ACHN (cell line): ENCODE data around the gene CRYL1.

Experiments used
- DNase-seq: peaks from one replicate; pipeline ENCODE4 v3.0.0-alpha.2; 2015
- in situ Hi-C: cut with HindIII; loops from 2 replicates; pipeline ENCODE4 v1.10.0; 2017; ENCODE audit warnings: low sequenced_read_pairs, low pct_ligation_motif_present, low pct_unique_long_range_greater_than_20kb

The CRYL1 gene

DNA sequence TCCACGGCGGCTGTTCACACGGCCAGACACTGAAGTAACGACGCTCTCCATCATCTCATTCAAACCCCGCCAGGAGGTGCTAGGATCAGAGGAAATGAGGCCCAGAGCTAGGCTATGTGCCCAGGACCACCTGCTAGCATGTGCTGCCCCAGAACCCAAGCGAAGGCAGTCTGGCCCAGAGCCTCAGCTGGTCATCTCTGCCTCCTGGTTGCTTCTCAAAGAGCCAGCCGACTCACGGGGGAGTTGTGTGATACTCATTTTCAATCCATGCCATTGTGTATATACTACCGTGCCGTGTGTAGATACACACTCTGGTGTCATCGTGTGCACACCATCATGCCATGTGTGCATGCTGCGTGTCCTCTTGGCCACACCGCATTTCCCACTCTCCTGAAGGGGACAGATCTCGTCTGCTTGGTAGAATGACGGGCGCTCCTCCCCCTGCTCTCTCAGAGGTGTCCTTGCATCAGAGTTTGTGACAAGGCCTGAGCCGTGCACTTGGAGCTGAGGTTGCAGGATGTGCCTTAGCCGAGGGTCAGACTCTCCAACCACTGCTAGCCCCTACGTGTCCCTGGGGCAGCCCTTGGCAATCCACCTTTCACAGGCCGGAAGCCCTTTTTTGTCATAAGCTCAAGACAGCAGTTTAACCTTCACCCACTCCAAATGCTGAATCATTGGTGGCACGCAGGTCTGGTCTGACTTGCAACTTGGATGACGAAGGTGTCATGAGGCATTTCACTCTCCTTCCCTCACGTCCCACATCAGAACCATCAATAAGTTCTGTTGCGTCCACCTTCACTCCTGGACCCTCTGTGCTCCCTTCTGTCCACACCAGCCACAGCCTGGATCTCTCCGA, 130.4 kb downstream of the CRYL1 start:
- in situ Hi-C loops: no loop called here
- no peak for DNase-seq

- in situ Hi-C loops: no loop called here
- no peak for DNase-seq
Observed at GRCh38 chr13:20394506-20394905, 131.2 kb downstream of the CRYL1 start.

DNA sequence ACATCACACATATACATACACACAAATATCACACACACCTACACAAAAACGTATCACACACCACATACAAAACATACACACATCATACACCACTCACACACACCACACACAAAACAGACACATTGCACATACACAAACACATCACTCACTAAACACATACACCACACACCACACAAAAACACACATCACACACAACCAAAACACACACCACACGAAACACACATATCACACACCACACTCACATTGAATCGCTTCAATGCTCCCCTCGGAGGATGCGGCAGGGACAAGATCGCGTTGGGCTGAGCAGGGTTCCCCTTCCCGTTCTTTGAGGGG, 131.5 kb downstream of the CRYL1 start:
- in situ Hi-C loops: no loop called here
- DNase-seq: no peak

- in situ Hi-C loops: no loop called here
- DNase-seq: no peak
Observed at GRCh38 chr13:20393273-20394168, 132.1 kb downstream of the CRYL1 start.

- DNase-seq: no peak
- in situ Hi-C loops: no loop called here
Observed at GRCh38 chr13:20392530-20392929, 133.1 kb downstream of the CRYL1 start.

DNA sequence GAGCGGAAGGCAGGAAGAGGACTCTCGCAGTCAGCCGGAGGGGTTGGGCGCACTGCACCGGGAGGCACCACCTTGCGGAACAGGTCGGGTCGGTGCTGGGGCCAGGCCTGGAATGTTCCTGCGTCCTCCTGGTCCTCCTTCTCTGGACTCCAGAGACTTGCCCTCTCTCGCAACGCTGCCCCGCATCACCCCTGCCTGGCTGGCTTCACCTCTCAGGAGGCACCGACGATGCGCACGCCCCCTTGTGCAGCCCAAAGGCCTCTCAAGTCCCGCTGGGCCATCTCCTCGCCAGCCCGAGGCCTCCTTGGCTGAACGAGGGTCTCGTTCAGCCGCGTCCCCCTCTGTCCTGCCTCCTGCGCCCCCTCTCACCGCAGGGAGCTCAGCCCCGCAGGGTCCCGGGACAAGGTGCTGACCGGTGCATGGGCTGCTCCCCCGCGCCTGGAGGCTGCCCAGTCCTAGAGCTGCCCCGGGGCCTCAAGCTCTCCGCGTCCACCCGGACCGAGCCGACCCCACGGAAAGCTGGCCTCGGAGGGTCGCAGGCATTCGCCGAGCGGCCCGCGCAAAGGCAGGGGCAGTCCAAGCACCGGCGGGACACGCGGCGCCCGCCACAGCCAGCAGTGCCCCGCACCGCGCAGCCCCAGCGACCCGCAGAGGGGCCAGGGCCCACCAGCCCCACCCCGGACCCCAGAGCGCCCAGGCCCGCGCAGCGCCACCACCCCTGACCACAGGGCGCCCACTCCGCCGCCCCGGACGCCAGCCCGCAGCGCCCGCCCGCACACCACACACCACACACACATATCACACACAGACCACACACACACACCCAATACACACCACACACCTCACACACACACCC, 133.8 kb downstream of the CRYL1 start:
- in situ Hi-C loops: no loop called here
- no peak for DNase-seq

DNA sequence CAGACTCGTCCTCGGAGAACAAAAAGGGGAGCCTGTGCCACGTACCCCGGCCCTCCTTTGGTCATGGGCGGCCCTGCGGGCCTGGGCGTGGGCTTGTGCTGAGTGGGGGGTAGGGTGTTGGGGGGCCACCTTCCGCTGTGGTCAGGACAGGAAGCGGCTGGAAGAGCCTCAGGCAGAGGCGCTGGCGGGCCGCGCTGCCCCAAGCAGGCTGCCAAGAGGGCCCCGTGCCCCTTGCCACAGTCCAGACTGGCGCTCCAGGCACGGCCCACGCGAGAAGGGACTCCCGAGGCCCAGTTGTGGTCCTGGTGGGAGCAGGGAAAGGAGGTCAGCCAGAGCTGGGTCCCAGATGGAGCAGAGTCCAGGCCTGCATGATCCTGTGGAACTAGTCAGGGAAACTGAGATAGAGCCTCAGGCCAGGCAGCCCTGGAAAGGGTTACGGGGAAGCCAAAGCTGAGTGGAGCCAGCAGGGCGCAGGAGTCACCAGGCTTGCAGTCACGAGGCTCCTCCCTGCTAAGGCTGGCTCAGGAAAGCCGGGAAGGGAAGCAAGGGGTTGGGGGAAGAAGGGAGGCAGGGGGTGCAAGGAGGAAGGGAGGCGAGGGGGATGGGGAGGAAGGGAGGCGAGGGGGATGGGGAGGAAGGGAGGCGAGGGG, 135.0 kb downstream of the CRYL1 start:
- no peak for DNase-seq
- in situ Hi-C loops: no loop called here

DNA sequence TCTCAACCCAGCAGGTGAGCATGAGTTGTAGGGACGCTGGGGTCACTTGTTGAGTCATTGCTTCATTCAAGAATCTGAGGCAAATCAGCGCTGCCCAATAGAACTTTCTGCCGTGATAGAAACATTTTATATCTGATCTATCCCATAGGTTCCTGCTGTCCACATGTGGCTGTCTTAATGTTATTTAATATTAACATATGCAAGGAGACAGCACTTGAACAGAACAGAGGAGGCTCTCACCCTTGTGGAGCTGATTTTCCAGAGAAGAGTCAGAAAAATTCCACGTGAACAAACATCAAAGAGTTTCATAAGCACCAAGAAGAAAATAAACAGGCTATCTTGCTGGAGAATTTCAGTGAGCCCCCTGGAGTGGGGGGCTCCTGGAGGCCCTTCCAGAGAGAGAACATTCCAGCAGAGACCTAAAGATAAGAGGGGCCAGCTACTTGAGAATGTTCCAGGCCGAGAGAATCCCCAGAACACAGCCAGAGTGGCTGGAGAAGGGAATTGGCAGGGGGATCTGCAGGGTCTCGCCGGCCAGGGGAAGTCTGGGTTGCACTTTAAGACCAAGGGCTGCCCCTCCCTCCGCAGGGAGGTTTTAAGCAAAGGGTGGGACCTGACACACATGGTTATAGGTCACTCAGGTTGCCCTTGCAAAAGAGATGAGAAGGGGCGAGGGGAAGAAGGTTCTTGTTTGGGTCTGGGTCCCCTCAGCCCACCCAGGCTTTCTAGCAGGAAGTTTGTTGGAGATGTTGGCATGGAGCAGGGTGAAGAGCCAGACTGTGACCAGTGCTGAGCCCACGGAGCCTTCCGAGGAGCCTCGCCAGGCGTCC, 135.7 kb downstream of the CRYL1 start:
- in situ Hi-C loops: no loop called here

GRCh38 chr13:20388184-20388583, 137.5 kb downstream of the CRYL1 start:
- no peak for DNase-seq
- in situ Hi-C loops: no loop called here

More for the DNA sequence above, 135.7 kb downstream of the CRYL1 start:
- no peak for DNase-seq

GRCh38 chr13:20387441-20387971, 138.2 kb downstream of the CRYL1 start:
- in situ Hi-C loops: no loop called here
- no peak for DNase-seq

DNA sequence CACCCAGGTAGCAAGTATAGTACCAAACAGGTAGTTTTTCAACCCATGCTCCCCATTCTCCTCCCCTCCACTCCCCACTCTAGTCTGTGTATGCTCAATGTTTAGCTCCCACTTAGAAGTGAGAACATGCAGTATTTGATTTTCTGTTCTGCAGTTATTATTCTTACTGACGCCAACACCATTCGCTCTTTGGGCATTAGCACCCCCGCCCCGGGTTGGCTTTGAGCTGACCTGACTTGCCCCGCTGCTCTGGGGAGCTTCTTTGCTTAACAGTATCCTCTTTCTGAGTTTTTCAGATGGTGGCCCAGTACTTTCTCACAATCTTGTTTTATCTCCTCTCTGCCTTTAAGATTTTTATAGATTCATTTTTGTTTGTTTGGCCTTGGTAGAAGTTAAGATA, 138.7 kb downstream of the CRYL1 start:
- no peak for DNase-seq

GRCh38 chr13:20383058-20383457, 142.6 kb downstream of the CRYL1 start:
- in situ Hi-C loops: no loop called here
- no peak for DNase-seq

More for the DNA sequence above, 138.7 kb downstream of the CRYL1 start:
- in situ Hi-C loops: no loop called here

DNA sequence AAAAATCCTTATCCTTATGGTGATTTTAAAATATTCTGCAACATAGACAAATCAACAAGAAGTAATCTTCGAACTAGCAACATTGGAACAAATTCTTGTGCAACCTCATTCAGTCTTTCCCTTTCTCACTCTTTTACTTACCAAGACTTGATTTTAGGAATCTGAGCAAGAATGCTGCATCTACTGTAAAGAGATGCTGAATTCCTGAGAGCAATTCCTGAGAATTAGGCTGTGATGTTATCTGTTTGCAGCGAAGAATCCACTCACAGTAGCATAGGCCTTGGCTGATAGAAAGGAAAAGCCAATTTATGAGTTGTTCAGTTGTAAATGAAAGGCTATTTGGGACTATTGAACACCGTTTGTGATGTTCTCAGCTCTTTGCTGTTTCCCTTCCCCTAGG, 144.3 kb downstream of the CRYL1 start:
- in situ Hi-C loops: no loop called here
- no peak for DNase-seq

DNA sequence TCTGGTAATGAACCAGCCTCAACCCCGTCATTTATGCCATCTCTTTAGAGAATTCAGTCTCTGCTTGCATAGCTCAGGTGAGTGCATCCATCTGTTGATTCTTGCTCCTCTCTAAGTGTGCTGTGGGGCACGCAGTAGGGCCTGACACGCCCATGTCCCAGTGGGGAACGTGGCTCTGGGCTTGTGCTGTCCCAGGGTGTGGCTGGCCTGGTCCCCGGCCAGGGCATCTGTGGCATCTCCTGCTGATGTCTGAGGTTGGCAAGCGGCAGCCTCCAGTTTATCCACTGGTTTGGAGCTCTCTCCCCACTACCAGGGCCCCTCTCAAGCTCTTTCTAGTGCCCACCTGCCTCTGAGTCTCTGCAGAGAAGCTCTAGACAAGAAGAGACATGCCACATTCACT, 146.9 kb downstream of the CRYL1 start:
- in situ Hi-C loops: no loop called here
- DNase-seq: no peak

- DNase-seq: no peak
- in situ Hi-C loops: no loop called here
Observed at GRCh38 chr13:20377720-20378119, 147.9 kb downstream of the CRYL1 start.

DNA sequence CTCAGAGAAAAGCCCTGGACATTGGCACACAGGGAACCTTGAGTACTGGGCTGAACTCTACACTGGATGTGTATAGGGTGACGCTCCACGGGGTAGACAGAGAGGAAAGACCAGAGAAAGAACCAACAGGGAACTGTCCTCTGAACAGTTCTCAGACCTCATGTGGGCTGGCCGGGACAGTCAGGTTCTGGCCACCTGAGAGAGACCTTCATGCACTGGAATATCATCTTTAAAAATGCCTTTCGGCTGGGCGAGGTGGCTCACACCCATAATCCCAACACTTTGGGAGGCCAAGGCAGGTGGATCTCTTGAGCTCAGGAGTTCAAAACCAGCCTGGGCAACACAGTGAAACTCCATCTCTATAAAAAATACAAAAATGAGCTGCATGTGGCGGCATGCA, 149.8 kb downstream of the CRYL1 start:
- no peak for DNase-seq
- in situ Hi-C loops: no loop called here

DNA sequence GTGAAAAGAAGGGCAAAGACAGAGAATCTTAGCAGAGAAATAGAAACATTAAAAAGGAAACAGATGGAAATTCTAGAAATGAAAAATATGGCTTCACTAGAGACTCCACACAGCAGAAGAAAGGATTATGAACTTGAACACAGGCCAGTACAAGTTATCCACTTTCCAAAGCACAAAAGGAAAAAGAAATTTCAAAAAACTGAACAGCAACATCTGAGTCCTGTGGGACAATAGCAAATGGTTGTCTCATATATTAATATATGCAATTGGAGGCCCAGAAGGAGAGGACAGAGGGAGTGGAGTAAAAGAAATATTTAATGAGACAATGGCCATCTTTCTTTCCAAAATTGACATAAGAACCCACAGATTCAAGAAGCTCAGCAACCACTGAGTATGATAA, 151.8 kb downstream of the CRYL1 start:
- in situ Hi-C loops: no loop called here
- no peak for DNase-seq
